NB4 (cell line): ENCODE data around the gene CENPW.
A peak's percentile ranks its signal among the peaks of the same experiment; 100 is the strongest.

Experiments used
- DNase-seq: peaks from one replicate; pipeline ENCODE4 v3.0.0; 2010; ENCODE audit warnings: low read depth
- H3K4me3 ChIP-seq: one replicate; pipeline ENCODE4 v1.5.1; 2011; ENCODE audit warnings: mild to moderate bottlenecking, low read depth, low read length, moderate library complexity
- MYC ChIP-seq: IDR thresholded peaks from 2 replicates; pipeline ENCODE4 v1.6.1; 2011; ENCODE audit warnings: low read depth, low read length
- POLR2A ChIP-seq: IDR thresholded peaks from 2 replicates; pipeline ENCODE4 v1.6.1; 2011; ENCODE audit warnings: mild to moderate bottlenecking; ENCODE audit not compliant: insufficient read length; ENCODE audit errors: extremely low read depth
- TF ChIP-seq, protein P1 (sequence below): IDR thresholded peaks from one replicate; pipeline ENCODE4 v1.5.1; 2012; ENCODE audit warnings: low read depth, low read length
- TF ChIP-seq, protein P2 (sequence below): IDR thresholded peaks from 2 replicates; pipeline ENCODE4 v1.6.1; 2011; ENCODE audit warnings: low read depth, low read length

Gene CENPW

DNA sequence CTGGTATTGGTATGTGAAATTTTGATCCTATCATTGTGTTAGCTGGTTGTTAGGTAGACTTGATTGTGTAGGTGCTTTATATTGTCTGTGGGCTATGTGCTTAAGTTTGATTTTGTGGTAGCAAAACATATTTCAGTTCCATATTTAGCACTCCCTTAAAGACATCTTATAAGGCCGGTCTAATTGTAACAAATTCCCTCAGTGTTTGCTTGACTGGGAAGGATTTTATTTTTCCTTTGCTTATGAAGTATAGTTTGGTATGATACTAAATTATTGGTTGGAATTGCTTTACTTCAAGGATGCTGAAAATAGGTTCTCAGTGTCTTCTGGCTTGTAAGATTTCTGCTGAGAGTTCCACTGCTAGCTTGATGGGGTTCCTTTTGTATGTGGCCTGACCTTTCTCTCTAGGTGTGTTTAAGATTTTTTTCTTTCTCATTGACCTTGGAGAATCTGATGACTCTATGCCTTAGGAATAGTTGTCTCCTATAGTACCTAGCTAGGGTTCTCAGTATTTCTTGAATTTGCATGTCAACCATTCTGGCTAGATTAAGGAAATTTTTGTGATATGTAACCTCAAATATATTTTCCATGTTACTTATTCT, 20.1 kb downstream of the CENPW start:
- no peak overlapping the region for H3K4me3 ChIP-seq
- TF ChIP-seq MYC (no peak), POLR2A (no peak)
- TF ChIP-seq, protein P1, sequence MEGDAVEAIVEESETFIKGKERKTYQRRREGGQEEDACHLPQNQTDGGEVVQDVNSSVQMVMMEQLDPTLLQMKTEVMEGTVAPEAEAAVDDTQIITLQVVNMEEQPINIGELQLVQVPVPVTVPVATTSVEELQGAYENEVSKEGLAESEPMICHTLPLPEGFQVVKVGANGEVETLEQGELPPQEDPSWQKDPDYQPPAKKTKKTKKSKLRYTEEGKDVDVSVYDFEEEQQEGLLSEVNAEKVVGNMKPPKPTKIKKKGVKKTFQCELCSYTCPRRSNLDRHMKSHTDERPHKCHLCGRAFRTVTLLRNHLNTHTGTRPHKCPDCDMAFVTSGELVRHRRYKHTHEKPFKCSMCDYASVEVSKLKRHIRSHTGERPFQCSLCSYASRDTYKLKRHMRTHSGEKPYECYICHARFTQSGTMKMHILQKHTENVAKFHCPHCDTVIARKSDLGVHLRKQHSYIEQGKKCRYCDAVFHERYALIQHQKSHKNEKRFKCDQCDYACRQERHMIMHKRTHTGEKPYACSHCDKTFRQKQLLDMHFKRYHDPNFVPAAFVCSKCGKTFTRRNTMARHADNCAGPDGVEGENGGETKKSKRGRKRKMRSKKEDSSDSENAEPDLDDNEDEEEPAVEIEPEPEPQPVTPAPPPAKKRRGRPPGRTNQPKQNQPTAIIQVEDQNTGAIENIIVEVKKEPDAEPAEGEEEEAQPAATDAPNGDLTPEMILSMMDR: no peak
- TF ChIP-seq, protein P2, sequence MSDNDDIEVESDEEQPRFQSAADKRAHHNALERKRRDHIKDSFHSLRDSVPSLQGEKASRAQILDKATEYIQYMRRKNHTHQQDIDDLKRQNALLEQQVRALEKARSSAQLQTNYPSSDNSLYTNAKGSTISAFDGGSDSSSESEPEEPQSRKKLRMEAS: no peak
- DNase-seq: no peak

DNA sequence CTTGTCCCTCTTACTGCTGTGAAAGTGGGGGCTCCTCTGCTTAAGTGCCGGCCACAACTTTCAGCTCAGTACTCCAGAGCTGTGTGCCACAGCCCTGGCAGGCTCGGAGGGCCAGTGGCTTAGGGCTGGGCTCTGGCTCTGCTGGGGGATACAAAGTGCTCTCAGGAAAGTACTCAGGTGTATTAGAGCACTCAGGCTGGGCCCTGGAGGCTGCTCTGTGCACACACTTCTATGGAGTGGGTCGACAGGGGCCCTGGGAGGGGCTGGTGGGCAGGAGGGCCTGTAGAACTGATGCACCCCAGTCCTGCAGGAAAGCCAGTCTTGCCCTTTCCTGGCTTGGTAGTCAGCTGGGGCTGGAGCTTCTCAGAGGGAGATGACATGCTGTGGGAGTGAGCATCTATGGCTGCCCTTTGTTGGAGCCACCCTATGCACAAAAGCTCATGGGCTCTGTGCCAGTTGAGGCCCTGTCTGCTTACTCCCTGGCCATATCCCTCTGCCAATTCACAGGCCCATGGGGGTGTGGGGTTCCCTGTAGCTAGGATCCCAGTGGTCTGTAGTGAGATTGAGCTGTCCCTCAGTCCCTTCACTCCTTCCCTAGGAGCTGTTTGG, 22.0 kb downstream of the CENPW start:
- no peak for TF ChIP-seq POLR2A
- TF ChIP-seq, protein P1: no peak
- TF ChIP-seq, protein P2: no peak
- no peak for TF ChIP-seq MYC
- DNase-seq: no peak
- no peak overlapping the region for H3K4me3 ChIP-seq

DNA sequence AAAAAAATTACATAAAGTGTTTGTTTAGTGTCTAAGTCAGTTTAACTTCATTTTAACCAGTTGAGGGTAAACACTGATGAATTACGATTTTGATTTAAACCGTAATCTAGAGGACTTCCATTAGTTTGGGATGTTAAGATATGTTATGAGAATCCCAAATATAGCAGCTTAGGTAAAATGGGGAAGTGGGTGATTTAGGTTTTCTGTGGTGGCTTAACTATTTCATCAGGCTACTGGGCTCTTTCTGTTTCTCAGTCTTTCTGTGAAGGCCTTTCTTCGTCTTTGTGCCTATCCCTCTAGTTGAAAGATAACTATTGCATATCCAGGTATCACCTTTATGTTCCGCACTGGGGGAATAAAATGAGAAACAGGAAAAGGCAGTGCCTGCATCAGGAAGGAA, 27.9 kb downstream of the CENPW start:
- no peak overlapping the region for H3K4me3 ChIP-seq
- peak; percentile 54 for DNase-seq
- TF ChIP-seq, protein P2: no peak
- TF ChIP-seq, protein P1: no peak
- TF ChIP-seq MYC: no peak
- TF ChIP-seq POLR2A: no peak

DNA sequence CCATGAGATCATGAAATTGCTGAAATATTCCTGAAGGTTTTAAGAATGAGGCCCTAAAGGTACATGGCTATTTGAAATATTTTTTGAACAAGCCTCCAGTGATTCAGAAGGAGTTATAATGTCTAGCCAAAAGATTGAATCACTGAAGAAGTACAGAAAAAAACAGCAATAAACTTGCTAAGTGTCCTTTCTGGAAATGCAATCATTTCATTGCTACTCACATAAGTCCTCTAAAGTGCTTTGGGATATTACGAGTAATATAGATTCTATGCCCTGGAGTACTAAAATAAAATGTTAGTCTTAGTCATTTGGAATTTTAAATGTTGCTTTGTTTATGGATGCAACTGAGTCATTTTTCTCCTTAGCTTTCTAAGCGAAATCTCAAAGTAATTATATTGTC, 32.7 kb downstream of the CENPW start:
- no peak for TF ChIP-seq MYC
- TF ChIP-seq, protein P2: no peak
- no peak for TF ChIP-seq POLR2A
- TF ChIP-seq, protein P1: no peak
- no peak for DNase-seq
- H3K4me3 ChIP-seq: no peak overlapping the region

DNA sequence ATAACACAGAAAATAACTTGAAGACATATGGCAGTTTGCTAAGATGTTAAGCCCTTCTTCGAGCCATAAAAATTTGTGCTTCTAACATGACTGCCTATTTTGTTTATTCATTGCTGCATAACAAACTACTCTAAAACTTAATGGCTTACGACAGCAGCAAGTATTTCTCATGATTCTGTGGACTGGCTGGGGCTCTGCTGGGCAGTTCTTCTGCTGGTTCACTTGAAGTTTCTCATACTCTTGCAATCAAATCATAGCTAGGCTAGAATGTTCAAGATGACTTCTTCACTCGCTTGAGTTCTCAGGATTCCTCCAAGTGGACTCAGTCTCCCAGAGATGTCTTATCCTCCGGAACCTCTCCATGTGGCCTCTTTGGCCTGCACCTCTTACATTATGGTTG, 33.4 kb downstream of the CENPW start:
- TF ChIP-seq MYC (no peak), POLR2A (no peak)
- TF ChIP-seq, protein P2: no peak
- TF ChIP-seq, protein P1: no peak
- no peak for DNase-seq
- H3K4me3 ChIP-seq: no peak overlapping the region
